Endothelial cell of umbilical vein (primary cell): ENCODE results near the gene FURIN.

Experiments used
- FOS ChIP-seq: IDR thresholded peaks from 2 replicates; pipeline ENCODE4 v1.6.1; 2011; ENCODE audit warnings: mild to moderate bottlenecking, low read length, moderate library complexity, borderline replicate concordance; ENCODE audit not compliant: insufficient read depth
- TF ChIP-seq, protein P1 (sequence below), 2 donors: IDR thresholded peaks; 1 replicate in 1 of 2; 2 replicates in 1 of 2; pipeline ENCODE4 v1.5.1; 2011; ENCODE audit warnings: low read length in 2 of 2, mild to moderate bottlenecking in 2 of 2, moderate library complexity in 2 of 2, control low read depth in 1 of 2, inconsistent platforms in 1 of 2, low read depth in 1 of 2; ENCODE audit not compliant: insufficient read depth in 1 of 2; ENCODE audit errors: extremely low read depth in 1 of 2
- TF ChIP-seq, protein P2 (sequence below): IDR thresholded peaks from 2 replicates; pipeline ENCODE4 v1.6.1; 2011; ENCODE audit not compliant: insufficient read depth, insufficient read length

GRCh38 chr15:90889736-90890456, 21.5 kb downstream of the FURIN start:
- TF ChIP-seq, protein P1, sequence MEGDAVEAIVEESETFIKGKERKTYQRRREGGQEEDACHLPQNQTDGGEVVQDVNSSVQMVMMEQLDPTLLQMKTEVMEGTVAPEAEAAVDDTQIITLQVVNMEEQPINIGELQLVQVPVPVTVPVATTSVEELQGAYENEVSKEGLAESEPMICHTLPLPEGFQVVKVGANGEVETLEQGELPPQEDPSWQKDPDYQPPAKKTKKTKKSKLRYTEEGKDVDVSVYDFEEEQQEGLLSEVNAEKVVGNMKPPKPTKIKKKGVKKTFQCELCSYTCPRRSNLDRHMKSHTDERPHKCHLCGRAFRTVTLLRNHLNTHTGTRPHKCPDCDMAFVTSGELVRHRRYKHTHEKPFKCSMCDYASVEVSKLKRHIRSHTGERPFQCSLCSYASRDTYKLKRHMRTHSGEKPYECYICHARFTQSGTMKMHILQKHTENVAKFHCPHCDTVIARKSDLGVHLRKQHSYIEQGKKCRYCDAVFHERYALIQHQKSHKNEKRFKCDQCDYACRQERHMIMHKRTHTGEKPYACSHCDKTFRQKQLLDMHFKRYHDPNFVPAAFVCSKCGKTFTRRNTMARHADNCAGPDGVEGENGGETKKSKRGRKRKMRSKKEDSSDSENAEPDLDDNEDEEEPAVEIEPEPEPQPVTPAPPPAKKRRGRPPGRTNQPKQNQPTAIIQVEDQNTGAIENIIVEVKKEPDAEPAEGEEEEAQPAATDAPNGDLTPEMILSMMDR (IDR thresholded peaks at IDR 0.05; ENCODE audit: extremely low read depth in 1 of 2, insufficient read depth in 1 of 2, low read depth in 1 of 2, low read length in 2 of 2): no peak
- TF ChIP-seq FOS: no peak
- TF ChIP-seq, protein P2, sequence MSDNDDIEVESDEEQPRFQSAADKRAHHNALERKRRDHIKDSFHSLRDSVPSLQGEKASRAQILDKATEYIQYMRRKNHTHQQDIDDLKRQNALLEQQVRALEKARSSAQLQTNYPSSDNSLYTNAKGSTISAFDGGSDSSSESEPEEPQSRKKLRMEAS: no peak
